LHCN-M2 (cell line): ENCODE results near the gene KIF21B. TPM values are rescaled to one million over a fixed set of nuclear protein-coding genes. Genes with fewer than 3 reads are reported as not detected.

Experiments
- DNase-seq: peaks from one replicate; pipeline ENCODE4 v3.0.0-alpha.2; 2012; ENCODE audit warnings: low read depth
- total RNA-seq: library from RNA; depleted of rRNA; stranded (reverse); fragments of >200 nt; gene quantifications from 2 replicates; pipeline ENCODE4 v1.2.3, GENCODE V29; 2014

Gene KIF21B
- total RNA-seq, 1 experiment from 2014 or later: 0.06 TPM

- no peak for DNase-seq
These were observed 25.8 kb upstream of the KIF21B start for GRCh38 chr1:201049248-201049831.

DNA sequence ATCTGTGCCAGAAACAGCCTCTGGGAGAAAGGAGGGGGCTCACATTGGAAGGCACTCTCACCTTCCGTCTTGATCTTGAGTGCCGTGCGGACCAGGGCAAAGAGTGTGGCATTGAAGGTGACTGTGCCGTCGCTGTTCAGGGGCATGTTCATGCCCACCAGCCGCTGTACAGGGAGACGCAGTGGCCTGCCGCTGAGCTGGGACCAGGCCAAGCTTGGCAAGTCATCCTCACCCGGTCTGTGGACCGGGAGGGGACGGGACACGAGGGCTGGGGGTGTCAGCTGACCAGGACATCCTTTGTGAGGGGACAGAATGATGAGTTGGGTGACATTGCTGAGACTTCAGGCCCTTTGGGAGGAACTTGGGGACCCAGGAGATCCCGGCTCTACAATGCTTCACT lies 25.0 kb upstream of the KIF21B start:
- DNase-seq: no peak

DNA sequence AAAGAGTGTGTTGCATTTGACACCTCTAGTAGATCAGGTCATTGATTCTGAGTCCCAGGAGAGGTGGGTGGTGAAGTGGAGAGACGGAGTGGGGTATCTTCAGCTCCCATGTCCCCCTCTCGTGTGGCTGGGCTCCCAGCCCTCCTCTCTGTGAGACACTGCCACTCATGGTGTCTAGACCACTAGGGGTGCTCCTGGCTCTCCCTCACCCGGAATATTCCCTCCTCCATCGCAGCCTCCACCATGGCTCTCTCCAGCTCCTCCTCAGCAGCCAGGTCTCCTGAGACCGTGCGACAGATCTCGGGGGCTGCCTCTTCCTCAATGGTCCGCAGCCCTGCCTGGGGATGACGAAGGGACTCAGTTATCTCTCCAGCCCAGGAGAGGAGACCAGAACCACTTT lies 20.6 kb upstream of the KIF21B start:
- DNase-seq: no peak

DNA sequence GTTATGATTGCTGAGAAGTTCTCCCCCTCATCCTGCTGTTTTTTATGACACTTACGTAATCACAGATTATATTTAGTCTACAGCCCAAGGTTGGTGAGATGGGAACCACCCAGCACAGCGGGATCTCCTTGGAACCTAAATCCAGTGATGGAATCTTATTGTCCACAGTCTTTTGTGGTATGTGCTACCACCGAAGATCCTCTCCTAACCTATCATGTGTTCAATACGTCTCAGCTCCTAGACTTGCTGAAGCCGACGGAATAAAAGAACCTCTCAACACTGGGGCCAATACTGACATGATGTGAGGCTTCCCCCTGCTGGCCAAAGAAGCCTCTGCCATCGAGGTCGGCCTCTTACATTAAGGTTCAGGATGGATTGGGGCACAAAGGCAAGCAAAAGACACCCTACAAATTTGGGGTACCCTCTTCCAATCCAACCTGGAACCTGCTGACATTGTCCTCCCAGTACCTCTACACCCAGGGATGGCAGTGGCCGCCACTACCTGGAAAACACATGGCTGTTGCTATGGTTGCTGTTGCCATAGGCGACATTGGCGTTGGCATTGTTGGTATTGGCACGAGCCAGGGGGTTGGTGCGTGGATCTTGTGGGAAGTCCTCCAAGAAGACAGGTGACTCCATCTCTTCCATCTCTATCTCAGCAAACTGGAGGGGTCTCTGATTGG lies 19.4 kb upstream of the KIF21B start:
- DNase-seq: peak; percentile 48

- no peak for DNase-seq
These were observed 17.5 kb upstream of the KIF21B start for GRCh38 chr1:201041011-201041410.

- DNase-seq: no peak
These were observed 16.4 kb upstream of the KIF21B start for GRCh38 chr1:201039876-201040275.

DNA sequence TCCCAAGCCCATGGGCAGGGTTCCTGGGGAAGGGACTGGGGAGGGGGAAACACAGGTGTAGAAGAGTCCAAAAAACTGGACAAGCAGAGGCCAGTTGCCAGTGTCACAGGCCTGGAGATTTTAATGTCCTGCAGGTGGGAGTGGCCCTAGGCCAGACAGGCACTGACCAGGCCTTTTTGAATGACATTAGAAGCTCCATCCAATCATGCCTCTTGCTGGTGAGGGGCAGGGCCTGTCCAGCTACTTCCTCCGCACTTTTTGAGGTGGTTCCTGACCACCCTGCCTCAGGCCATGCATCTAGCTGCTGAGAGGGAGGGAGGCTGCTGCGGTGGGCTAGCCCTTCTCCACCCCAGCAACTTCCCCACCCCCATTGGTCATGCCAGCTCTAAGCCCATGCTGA lies 15.9 kb upstream of the KIF21B start:
- DNase-seq: no peak

GRCh38 chr1:201038186-201038876 lies 14.8 kb upstream of the KIF21B start:
- no peak for DNase-seq

- DNase-seq: no peak
These were observed 12.8 kb upstream of the KIF21B start for GRCh38 chr1:201036188-201036842.

GRCh38 chr1:201034671-201035070 lies 11.2 kb upstream of the KIF21B start:
- no peak for DNase-seq

DNA sequence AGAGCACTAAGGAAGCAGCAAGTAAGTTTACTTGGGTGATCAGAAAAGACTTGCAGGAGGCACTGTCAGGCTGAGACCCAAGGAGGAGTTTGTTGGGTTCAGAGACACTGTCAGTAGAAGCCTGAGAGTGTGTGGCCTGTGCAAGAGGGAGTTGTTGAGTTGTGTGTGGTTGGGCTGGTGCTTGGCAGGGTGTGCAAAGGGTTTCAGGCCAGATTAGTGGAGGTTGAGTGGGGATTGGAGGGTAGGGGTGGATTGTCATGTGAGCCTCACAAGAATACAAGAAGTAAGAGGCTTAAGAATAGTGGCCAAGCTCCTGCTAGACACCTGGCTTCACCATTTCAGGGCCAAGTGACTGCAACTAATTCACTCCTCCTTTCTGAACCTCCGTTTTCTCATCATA lies 8.9 kb upstream of the KIF21B start:
- DNase-seq: no peak

GRCh38 chr1:201028461-201028889 lies 5.0 kb upstream of the KIF21B start:
- DNase-seq: no peak

DNA sequence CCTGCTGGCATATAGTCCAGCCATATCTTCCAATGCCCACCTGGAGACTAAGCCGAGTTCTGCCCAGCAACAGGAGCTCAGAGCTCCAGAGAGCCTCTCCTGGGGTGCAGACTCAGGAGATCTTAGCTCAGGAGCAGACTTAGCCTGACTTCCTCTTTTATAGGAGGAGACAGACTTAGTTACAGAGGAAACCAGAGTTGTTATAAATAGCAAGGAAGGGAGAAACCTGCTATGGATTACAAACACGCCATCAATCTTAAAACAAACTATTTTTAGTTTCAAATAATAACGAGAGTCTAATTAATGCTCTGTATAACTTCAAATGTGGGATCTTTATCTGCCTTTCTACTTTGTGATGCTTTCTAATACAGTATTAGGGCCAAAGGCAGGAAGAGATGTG lies 3.3 kb upstream of the KIF21B start:
- DNase-seq: no peak

DNA sequence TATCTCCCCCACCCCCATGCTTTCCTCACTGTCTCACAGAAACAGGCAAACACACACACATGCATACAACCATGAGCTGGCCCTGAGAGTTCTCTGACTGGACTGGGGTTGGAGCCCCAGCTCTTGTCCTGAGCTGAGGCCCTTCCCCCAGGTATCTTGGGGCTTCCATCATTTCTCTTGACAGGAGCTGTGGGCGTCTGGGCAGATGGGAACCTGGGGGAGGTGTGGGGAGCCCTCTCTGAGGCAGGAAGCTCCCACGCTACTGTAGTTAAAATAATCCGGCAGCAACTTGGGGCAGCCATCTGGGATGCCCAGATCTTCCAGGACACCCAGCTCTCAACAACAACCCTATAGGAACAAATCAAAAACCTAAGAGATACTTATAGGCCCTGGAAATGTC lies 2.7 kb upstream of the KIF21B start:
- DNase-seq: no peak

- peak; percentile 12 for DNase-seq
These were observed 2.1 kb upstream of the KIF21B start for GRCh38 chr1:201025571-201026002.

DNA sequence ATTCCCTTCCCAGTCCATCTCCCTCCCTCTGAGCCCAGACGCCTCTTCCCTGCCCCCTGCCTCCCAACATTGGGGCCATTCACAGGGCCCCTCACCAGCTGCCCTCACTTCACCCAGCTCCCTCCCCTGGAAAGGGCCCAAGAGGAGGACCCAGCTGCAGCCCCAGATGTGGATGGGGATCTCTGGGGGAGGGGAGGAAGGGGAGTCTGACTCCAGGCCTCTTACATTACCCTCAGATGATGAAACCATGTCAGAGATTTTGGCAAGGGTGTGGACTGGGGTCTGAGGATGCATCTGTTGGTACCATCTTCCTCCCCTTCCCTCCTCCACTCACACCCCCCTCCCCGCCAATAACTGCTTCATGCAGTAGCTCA lies 1.1 kb upstream of the KIF21B start:
- DNase-seq: no peak

- DNase-seq: no peak
These were observed 558 bp upstream of the KIF21B start for GRCh38 chr1:201023920-201024624.

DNA sequence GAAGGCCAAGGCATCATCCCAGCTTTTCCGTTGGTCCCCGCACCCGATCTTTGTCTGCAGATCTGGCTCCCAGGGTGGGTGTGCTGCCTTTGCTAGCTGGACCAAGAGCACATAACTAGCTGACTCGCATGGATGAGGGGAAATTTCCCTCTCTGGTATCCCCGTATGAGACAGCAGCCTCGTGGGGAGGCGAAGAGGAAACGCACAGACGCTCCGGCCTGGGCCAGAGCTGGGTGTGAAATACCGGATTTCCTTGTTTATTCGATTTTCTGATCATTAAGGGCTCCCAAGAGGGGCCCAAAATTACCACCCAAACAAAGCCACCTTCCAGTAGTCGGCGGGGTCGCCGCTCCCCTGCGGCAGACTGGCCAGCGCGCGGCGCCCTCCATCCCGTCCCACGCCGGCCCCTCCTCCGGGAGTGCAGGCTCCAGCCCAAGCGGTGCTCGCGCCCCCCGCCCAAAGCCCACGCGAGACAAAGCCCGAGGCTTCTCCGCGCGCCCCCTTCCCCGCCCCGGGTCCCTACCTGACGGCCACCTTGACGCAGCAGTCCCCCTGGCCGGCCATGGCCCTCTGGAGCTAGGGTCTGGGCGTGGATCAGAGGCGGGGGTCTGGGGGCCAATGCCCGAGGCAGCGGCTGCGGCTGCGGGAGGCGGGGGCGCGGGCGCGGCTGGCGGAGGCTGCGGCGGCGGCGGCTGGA lies 546 bp downstream of the KIF21B start:
- no peak for DNase-seq

GRCh38 chr1:201022493-201022819 lies 1.1 kb downstream of the KIF21B start:
- DNase-seq: no peak

GRCh38 chr1:201021630-201022492 lies 1.7 kb downstream of the KIF21B start:
- DNase-seq: no peak
